Tibial artery (tissue), 4 donors: ENCODE measurements around the gene KDM1B.

Source experiments
- DNase-seq, 2 donors: peaks; one replicate each; pipeline ENCODE4 v3.0.0-alpha.2; 2019
- H3K27ac ChIP-seq, 2 donors: fragments of 200-600 bp; sonication (generic) in 1 of 2; 1 replicate in 1 of 2; 2 replicates in 1 of 2; pipeline ENCODE4 v1.5.1; 2018 to 2019; ENCODE audit warnings: mild to moderate bottlenecking in 1 of 2
- H3K27me3 ChIP-seq, 2 donors: fragments of 200-600 bp; sonication (generic) in 1 of 2; one replicate each; pipeline versions ENCODE4 v1.5.1 to v1.6.0; 2016 to 2019
- H3K36me3 ChIP-seq, 3 donors: fragments of 200-600 bp; sonication (generic) in 2 of 3; one replicate each; pipeline ENCODE4 v1.5.1; 2016 to 2019; ENCODE audit warnings: mild to moderate bottlenecking in 2 of 3
- H3K4me1 ChIP-seq, 4 donors: fragments of 200-600 bp; sonication (generic) in 2 of 4; 1 replicate in 3 of 4; 2 replicates in 1 of 4; pipeline ENCODE4 v1.5.1; 2016 to 2019
- H3K4me3 ChIP-seq, 2 donors: fragments of 200-600 bp; sonication (generic) in 1 of 2; 1 replicate in 1 of 2; 2 replicates in 1 of 2; pipeline ENCODE4 v1.5.1; 2018 to 2019; ENCODE audit warnings: mild to moderate bottlenecking in 2 of 2
- H3K9me3 ChIP-seq, 3 donors: fragments of 200-600 bp; sonication (generic) in 1 of 3; one replicate each; pipeline ENCODE4 v1.5.1; 2016 to 2019
- CTCF ChIP-seq, 2 experiments: fragments of 200-600 bp in 1 of 2; fragments of 450-650 bp in 1 of 2; IDR thresholded peaks; one replicate each; pipeline ENCODE4 v1.5.1; 2017 to 2019; ENCODE audit warnings: antibody characterized with exemption in 2 of 2, mild to moderate bottlenecking in 1 of 2, moderate library complexity in 1 of 2
- intact Hi-C: fragments of 100-400 bp; cut with DNase I; formaldehyde crosslinking; loops from one replicate; pipeline ENCODE4 v1.15.0; 2023; ENCODE audit warnings: low total_unique reads

The KDM1B gene

GRCh38 chr6:18265787-18266522, 110.7 kb downstream of the KDM1B start:
- no peak for DNase-seq
- peaks cover 0 to 22% (median 15%) of the 10 kb centered on the region in 4 donors for H3K4me1 ChIP-seq
- no peak for TF ChIP-seq CTCF (IDR thresholded peaks at IDR 0.05)
- no peak overlapping the region for H3K4me3 ChIP-seq
- intact Hi-C loops = loop anchor here (10.0 kb wide), 1 partner anchor 111 kb away; the partner anchor contains the start of genes KDM1B and TPMT
- H3K27ac ChIP-seq = no peak overlapping the region
- no peaks in the 10 kb centered on the region for H3K36me3 ChIP-seq
- no peaks in the 10 kb centered on the region for H3K9me3 ChIP-seq
- H3K27me3 ChIP-seq = no peaks in the 10 kb centered on the region

GRCh38 chr6:18266523-18266912, 111.3 kb downstream of the KDM1B start:
- no peak overlapping the region for H3K27ac ChIP-seq
- no peak for TF ChIP-seq CTCF (IDR thresholded peaks at IDR 0.05)
- H3K4me1 ChIP-seq = peaks cover 0 to 17% (median 11%) of the 10 kb centered on the region in 4 donors
- intact Hi-C loops = loop anchor here (10.0 kb wide), 1 partner anchor 112 kb away; the partner anchor contains the start of genes KDM1B and TPMT
- no peaks in the 10 kb centered on the region for H3K27me3 ChIP-seq
- no peak overlapping the region for H3K4me3 ChIP-seq
- H3K9me3 ChIP-seq = no peaks in the 10 kb centered on the region
- no peaks in the 10 kb centered on the region for H3K36me3 ChIP-seq
- DNase-seq = no peak

GRCh38 chr6:18268066-18268465, 112.8 kb downstream of the KDM1B start:
- DNase-seq = no peak
- H3K4me3 ChIP-seq = no peak overlapping the region
- TF ChIP-seq CTCF (IDR thresholded peaks at IDR 0.05) = no peak
- peaks cover 0 to 3% (median 0%) of the 10 kb centered on the region in 4 donors for H3K4me1 ChIP-seq
- intact Hi-C loops = loop anchor here (10.0 kb wide), 1 partner anchor 113 kb away; the partner anchor contains the start of genes KDM1B and TPMT
- H3K9me3 ChIP-seq = no peaks in the 10 kb centered on the region
- no peak overlapping the region for H3K27ac ChIP-seq
- H3K27me3 ChIP-seq = no peaks in the 10 kb centered on the region
- H3K36me3 ChIP-seq = no peaks in the 10 kb centered on the region

GRCh38 chr6:18269253-18269652, 114.0 kb downstream of the KDM1B start:
- TF ChIP-seq CTCF (IDR thresholded peaks at IDR 0.05) = no peak
- Histone ChIP-seq H3K9me3 (no peaks in the 10 kb centered on the region), H3K27ac (no peak overlapping the region), H3K4me3 (no peak overlapping the region), H3K36me3 (no peaks in the 10 kb centered on the region), H3K4me1 (peaks cover 0 to 3% (median 0%) of the 10 kb centered on the region in 4 donors), H3K27me3 (peaks cover 0 to 3% of the 10 kb centered on the region in 2 donors)
- intact Hi-C loops = loop anchor here (10.0 kb wide), 1 partner anchor 114 kb away; the partner anchor contains the start of genes KDM1B and TPMT
- DNase-seq = no peak

- peaks cover 0 to 4% of the 10 kb centered on the region in 2 donors for H3K27me3 ChIP-seq
- TF ChIP-seq CTCF (IDR thresholded peaks at IDR 0.05) = no peak
- H3K27ac ChIP-seq = no peak overlapping the region
- DNase-seq = no peak
- H3K36me3 ChIP-seq = no peaks in the 10 kb centered on the region
- H3K9me3 ChIP-seq = no peaks in the 10 kb centered on the region
- no peak overlapping the region for H3K4me3 ChIP-seq
- intact Hi-C loops = loop anchor here (10.0 kb wide), 1 partner anchor 115 kb away; the partner anchor contains the start of genes KDM1B and TPMT
- peaks cover 0 to 3% (median 0%) of the 10 kb centered on the region in 4 donors for H3K4me1 ChIP-seq
These were observed 114.5 kb downstream of the KDM1B start for GRCh38 chr6:18269717-18270116.
